Neural cell (in vitro differentiated cells): ENCODE results near the gene TRNAU1AP. TPM values are rescaled to one million over a fixed set of nuclear protein-coding genes. Genes with fewer than 3 reads are reported as not detected.

Experiments
- H2AFZ ChIP-seq: fragments of 200-600, 300-800 bp; sonication (generic), shearing (Covaris generic); 2 replicates; pipeline ENCODE4 v1.6.0; 2014; ENCODE audit warnings: low read depth, mild to moderate bottlenecking, antibody characterized with exemption, low read length, moderate library complexity
- H3F3A ChIP-seq: fragments of 200-600 bp; shearing (Covaris generic); 2 replicates; pipeline ENCODE4 v1.6.1; 2016; ENCODE audit warnings: mild to moderate bottlenecking, moderate library complexity, mixed read lengths, antibody characterized with exemption, low read length; ENCODE audit not compliant: insufficient read depth, poor library complexity, severe bottlenecking
- H3K27ac ChIP-seq: fragments of 200-600, 300-800 bp; sonication (generic), shearing (Covaris generic); 2 replicates; pipeline ENCODE4 v1.5.1; 2014; ENCODE audit warnings: mild to moderate bottlenecking, low read length, moderate library complexity
- H3K27me3 ChIP-seq: fragments of 300-800, 200-600 bp; sonication (generic), shearing (Covaris generic); 2 replicates; pipeline ENCODE4 v1.6.0; 2014; ENCODE audit warnings: mild to moderate bottlenecking, low read depth, low read length, moderate library complexity; ENCODE audit not compliant: insufficient read depth
- H3K36me3 ChIP-seq: fragments of 300-800, 200-600 bp; sonication (generic), shearing (Covaris generic); 2 replicates; pipeline ENCODE4 v1.5.1; 2014; ENCODE audit warnings: mild to moderate bottlenecking, antibody characterized with exemption, low read length, moderate library complexity; ENCODE audit not compliant: insufficient read depth
- H3K4me2 ChIP-seq: fragments of 300-800, 200-600 bp; sonication (generic), shearing (Covaris generic); 2 replicates; pipeline ENCODE4 v1.6.0; 2014; ENCODE audit warnings: mild to moderate bottlenecking, low read length
- H3K4me3 ChIP-seq: fragments of 300-800, 200-600 bp; sonication (generic), shearing (Covaris generic); 2 replicates; pipeline ENCODE4 v1.5.1; 2014; ENCODE audit warnings: mild to moderate bottlenecking, low read length, moderate library complexity
- H3K79me2 ChIP-seq: fragments of 200-600 bp; shearing (Covaris generic); replicated peaks from 2 replicates; pipeline ENCODE4 v1.6.0; 2014; ENCODE audit warnings: mild to moderate bottlenecking, low read length, moderate library complexity; ENCODE audit not compliant: insufficient read depth
- H3K9ac ChIP-seq: fragments of 300-800, 200-600 bp; sonication (generic), shearing (Covaris generic); 2 replicates; pipeline ENCODE4 v1.6.1; 2016; ENCODE audit warnings: mild to moderate bottlenecking, low read length, mixed read lengths
- H3K9me2 ChIP-seq: fragments of 200-600 bp; shearing (Covaris generic); 2 replicates; pipeline ENCODE4 v1.6.1; 2016; ENCODE audit warnings: mild to moderate bottlenecking, low read length, mixed read lengths; ENCODE audit not compliant: insufficient read depth
- H3K9me3 ChIP-seq: fragments of 200-600, 300-800 bp; sonication (generic), shearing (Covaris generic); 2 replicates; pipeline ENCODE4 v1.6.1; 2016; ENCODE audit warnings: mild to moderate bottlenecking, mixed run types, low read length, moderate library complexity, mixed read lengths
- H4K20me1 ChIP-seq: fragments of 200-600 bp; shearing (Covaris generic); 2 replicates; pipeline ENCODE4 v1.6.1; 2016; ENCODE audit warnings: mild to moderate bottlenecking, mixed run types; ENCODE audit not compliant: insufficient read depth
- CTCF ChIP-seq: fragments of 450-650 bp; IDR thresholded peaks from 2 replicates; pipeline ENCODE4 v1.5.1; 2014; ENCODE audit warnings: antibody characterized with exemption, mild to moderate bottlenecking, moderate library complexity; ENCODE audit not compliant: poor library complexity, severe bottlenecking
- EP300 ChIP-seq: fragments of 450-650 bp; conservative IDR thresholded peaks from 2 replicates; pipeline ENCODE4 v1.6.1; 2014; ENCODE audit warnings: antibody characterized with exemption, mild to moderate bottlenecking, moderate library complexity; ENCODE audit not compliant: poor library complexity, severe bottlenecking
- EZH2 ChIP-seq: fragments of 200-600, 300-800 bp; shearing (Covaris generic), sonication (generic); IDR thresholded peaks from 2 replicates; pipeline ENCODE4 v1.6.1; 2014; ENCODE audit warnings: antibody characterized with exemption, low read length, borderline replicate concordance, mild to moderate bottlenecking; ENCODE audit not compliant: insufficient read depth, poor library complexity, severe bottlenecking
- MXI1 ChIP-seq: fragments of 450-650 bp; conservative IDR thresholded peaks from 2 replicates; pipeline ENCODE4 v1.6.1; 2014; ENCODE audit warnings: antibody characterized with exemption, mild to moderate bottlenecking; ENCODE audit not compliant: poor library complexity, severe bottlenecking
- POLR2AphosphoS5 ChIP-seq: IDR thresholded peaks from 2 replicates; pipeline ENCODE4 v1.6.1; 2012
- RAD21 ChIP-seq: fragments of 450-650 bp; conservative IDR thresholded peaks from 2 replicates; pipeline ENCODE4 v1.6.1; 2014; ENCODE audit warnings: antibody characterized with exemption, mild to moderate bottlenecking, moderate library complexity
- REST ChIP-seq: IDR thresholded peaks from 2 replicates; pipeline ENCODE4 v1.6.1; 2012; ENCODE audit warnings: borderline replicate concordance
- SMC3 ChIP-seq: fragments of 450-650 bp; conservative IDR thresholded peaks from 2 replicates; pipeline ENCODE4 v1.6.1; 2014; ENCODE audit warnings: antibody characterized with exemption, mild to moderate bottlenecking, moderate library complexity; ENCODE audit not compliant: poor library complexity
- TAF1 ChIP-seq: IDR thresholded peaks from 2 replicates; pipeline ENCODE4 v1.6.1; 2012; ENCODE audit warnings: low read depth
- polyA plus RNA-seq: library from polyadenylated mRNA; depleted of rRNA; stranded (reverse); fragments of >200 nt; gene quantifications from 2 replicates; pipeline ENCODE4 v1.2.3, GENCODE V29; 2014

Gene TRNAU1AP
- polyA plus RNA-seq, 1 donor from 2014 or later = 91.6 TPM

GRCh38 chr1:28545246-28545628, 7.6 kb upstream of the TRNAU1AP start:
- no peak overlapping the region for H3K4me3 ChIP-seq
- no peaks in the 10 kb centered on the region for H3F3A ChIP-seq
- H3K27ac ChIP-seq = no peak overlapping the region
- no peak for TF ChIP-seq EZH2
- no peak for TF ChIP-seq EP300
- no peak for TF ChIP-seq POLR2AphosphoS5
- no peak for TF ChIP-seq RAD21
- no peak for TF ChIP-seq SMC3
- no peak for TF ChIP-seq MXI1
- TF ChIP-seq CTCF = no peak
- TF ChIP-seq REST = no peak
- no peak for TF ChIP-seq TAF1
- H3K4me2 ChIP-seq = no peak overlapping the region
- H4K20me1 ChIP-seq = no peaks in the 10 kb centered on the region
- H2AFZ ChIP-seq = no peak overlapping the region
- H3K36me3 ChIP-seq = no peaks in the 10 kb centered on the region
- no peak overlapping the region for H3K9ac ChIP-seq
- H3K27me3 ChIP-seq = no peaks in the 10 kb centered on the region
- H3K9me2 ChIP-seq = no peaks in the 10 kb centered on the region
- H3K9me3 ChIP-seq = no peaks in the 10 kb centered on the region
- no peaks in the 10 kb centered on the region for H3K79me2 ChIP-seq

GRCh38 chr1:28548318-28548717, 4.6 kb upstream of the TRNAU1AP start:
- Histone ChIP-seq H3K9me3 (no peaks in the 10 kb centered on the region), H4K20me1 (no peaks in the 10 kb centered on the region), H3K9ac (no peak overlapping the region), H3K79me2 (peaks cover 3% of the 10 kb centered on the region), H3K4me3 (no peak overlapping the region), H3K27me3 (no peaks in the 10 kb centered on the region), H3K27ac (no peak overlapping the region), H3K9me2 (no peaks in the 10 kb centered on the region), H3K4me2 (no peak overlapping the region), H3K36me3 (no peaks in the 10 kb centered on the region), H3F3A (no peaks in the 10 kb centered on the region), H2AFZ (no peak overlapping the region)
- TF ChIP-seq MXI1 (no peak), REST (no peak), RAD21 (no peak), TAF1 (no peak), POLR2AphosphoS5 (no peak), EP300 (no peak), CTCF (no peak), SMC3 (no peak), EZH2 (no peak)
